ENCODE results near the gene ERI3. TPM values are rescaled to one million over a fixed set of nuclear protein-coding genes. Genes with fewer than 3 reads are reported as not detected.

ERI3 gene
- total and polyA plus RNA-seq, 2 of the 13 experiments (the other 11 are each of a cell fraction or from before 2014, with no cell fraction given), result 35.6 to 35.9 TPM

DNA sequence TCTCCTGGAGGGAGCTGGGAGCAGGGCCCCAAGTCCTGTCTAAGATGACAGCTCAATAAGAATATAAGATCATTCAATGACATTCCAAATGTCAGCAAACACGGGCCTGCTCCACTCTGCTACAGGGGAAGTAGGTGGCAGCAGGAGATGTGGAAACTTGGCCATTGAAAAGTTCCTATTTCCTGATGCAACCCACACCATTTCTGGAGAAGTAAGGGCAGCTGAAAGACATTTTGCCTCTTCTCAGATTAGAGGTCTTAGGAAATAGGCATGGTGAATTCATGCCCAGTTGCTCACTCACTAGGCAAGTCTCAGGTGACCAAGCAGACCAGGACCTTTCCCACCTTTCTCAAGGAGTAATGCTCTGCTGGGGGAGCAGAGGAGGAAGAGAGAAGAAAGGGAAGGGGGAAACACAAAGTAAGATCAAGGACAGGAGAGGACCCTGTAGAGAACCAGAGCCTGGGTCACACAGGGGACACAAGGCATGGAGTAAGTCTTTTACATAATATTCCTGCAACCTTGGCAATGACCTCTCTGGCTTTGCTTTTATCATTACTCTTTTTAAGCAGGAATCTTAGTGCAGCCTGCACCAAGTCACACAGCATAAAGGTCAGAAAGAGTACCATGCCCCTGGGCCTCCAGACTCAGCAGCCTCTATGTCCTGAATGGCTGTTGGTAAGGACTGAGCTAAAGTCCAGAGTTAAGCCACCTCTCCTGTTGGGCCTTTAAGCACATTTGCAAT lies 72.9 kb downstream of the ERI3 start (continued):
- TF ChIP-seq, protein P1, sequence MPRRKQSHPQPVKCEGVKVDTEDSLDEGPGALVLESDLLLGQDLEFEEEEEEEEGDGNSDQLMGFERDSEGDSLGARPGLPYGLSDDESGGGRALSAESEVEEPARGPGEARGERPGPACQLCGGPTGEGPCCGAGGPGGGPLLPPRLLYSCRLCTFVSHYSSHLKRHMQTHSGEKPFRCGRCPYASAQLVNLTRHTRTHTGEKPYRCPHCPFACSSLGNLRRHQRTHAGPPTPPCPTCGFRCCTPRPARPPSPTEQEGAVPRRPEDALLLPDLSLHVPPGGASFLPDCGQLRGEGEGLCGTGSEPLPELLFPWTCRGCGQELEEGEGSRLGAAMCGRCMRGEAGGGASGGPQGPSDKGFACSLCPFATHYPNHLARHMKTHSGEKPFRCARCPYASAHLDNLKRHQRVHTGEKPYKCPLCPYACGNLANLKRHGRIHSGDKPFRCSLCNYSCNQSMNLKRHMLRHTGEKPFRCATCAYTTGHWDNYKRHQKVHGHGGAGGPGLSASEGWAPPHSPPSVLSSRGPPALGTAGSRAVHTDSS (CRISPR knock-in tag; conservative IDR thresholded peaks at IDR 0.05), result no peak
- TF ChIP-seq FOXO1 (CRISPR knock-in tag; IDR thresholded peaks at IDR 0.05) (no peak), ZNF180 (CRISPR knock-in tag; IDR thresholded peaks at IDR 0.05; ENCODE audit: borderline replicate concordance, low read depth) (no peak), MXI1 (IDR thresholded peaks at IDR 0.05; ENCODE audit: borderline replicate concordance, low read depth, low read length) (peak; percentile 19; the same call in 1 of the 3 replicates), HDAC1 (CRISPR knock-in tag; IDR thresholded peaks at IDR 0.05) (peak; percentile 38; the same call in 1 of the 2 replicates), PCBP1 (IDR thresholded peaks at IDR 0.05; ENCODE audit: borderline replicate concordance, low read depth, low read length) (no peak), ZNF34 (CRISPR knock-in tag; IDR thresholded peaks at IDR 0.05; ENCODE audit: borderline replicate concordance) (no peak), IKZF4 (CRISPR knock-in tag; IDR thresholded peaks at IDR 0.05; ENCODE audit: borderline replicate concordance, low read depth, not compliant biosample characterization) (no peak), NR2F6 (IDR thresholded peaks at IDR 0.05) (peak; percentile 59; the same call in 1 of the 2 replicates), NR2F6 (CRISPR knock-in tag; IDR thresholded peaks at IDR 0.05) (peak; percentile 46; the same call in 1 of the 2 replicates), IRF2 (CRISPR knock-in tag; IDR thresholded peaks at IDR 0.05) (no peak), ATF1 (CRISPR knock-in tag; IDR thresholded peaks at IDR 0.05) (no peak), MYC (CRISPR knock-in tag; IDR thresholded peaks at IDR 0.05; ENCODE audit: borderline replicate concordance) (no peak), ZNF790 (CRISPR knock-in tag; IDR thresholded peaks at IDR 0.05; ENCODE audit: borderline replicate concordance) (no peak), SOX13 (IDR thresholded peaks at IDR 0.05) (no peak), SOX13 (CRISPR knock-in tag; conservative IDR thresholded peaks at IDR 0.05 in 1 of 2, IDR thresholded peaks at IDR 0.05 in 1 of 2) (peak in 1 of 2 experiments; percentile 35; a peak in 1 of 4 replicates), NCOR1 (IDR thresholded peaks at IDR 0.05; ENCODE audit: borderline replicate concordance, low read length) (peak; percentile 85; the same call in 1 of the 2 replicates), MBD4 (IDR thresholded peaks at IDR 0.05; ENCODE audit: borderline replicate concordance, low read length) (no peak), FOXM1 (CRISPR knock-in tag; IDR thresholded peaks at IDR 0.05) (no peak), FLYWCH1 (CRISPR knock-in tag; IDR thresholded peaks at IDR 0.05) (no peak), HOXA3 (CRISPR knock-in tag; IDR thresholded peaks at IDR 0.05) (0 out of 2 replicates have a peak, but pooled peaks have one; percentile 10)
- TF ChIP-seq, protein P2, sequence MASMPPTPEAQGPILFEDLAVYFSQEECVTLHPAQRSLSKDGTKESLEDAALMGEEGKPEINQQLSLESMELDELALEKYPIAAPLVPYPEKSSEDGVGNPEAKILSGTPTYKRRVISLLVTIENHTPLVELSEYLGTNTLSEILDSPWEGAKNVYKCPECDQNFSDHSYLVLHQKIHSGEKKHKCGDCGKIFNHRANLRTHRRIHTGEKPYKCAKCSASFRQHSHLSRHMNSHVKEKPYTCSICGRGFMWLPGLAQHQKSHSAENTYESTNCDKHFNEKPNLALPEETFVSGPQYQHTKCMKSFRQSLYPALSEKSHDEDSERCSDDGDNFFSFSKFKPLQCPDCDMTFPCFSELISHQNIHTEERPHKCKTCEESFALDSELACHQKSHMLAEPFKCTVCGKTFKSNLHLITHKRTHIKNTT (CRISPR knock-in tag; IDR thresholded peaks at IDR 0.05), result no peak
- TF ChIP-seq, protein P3, sequence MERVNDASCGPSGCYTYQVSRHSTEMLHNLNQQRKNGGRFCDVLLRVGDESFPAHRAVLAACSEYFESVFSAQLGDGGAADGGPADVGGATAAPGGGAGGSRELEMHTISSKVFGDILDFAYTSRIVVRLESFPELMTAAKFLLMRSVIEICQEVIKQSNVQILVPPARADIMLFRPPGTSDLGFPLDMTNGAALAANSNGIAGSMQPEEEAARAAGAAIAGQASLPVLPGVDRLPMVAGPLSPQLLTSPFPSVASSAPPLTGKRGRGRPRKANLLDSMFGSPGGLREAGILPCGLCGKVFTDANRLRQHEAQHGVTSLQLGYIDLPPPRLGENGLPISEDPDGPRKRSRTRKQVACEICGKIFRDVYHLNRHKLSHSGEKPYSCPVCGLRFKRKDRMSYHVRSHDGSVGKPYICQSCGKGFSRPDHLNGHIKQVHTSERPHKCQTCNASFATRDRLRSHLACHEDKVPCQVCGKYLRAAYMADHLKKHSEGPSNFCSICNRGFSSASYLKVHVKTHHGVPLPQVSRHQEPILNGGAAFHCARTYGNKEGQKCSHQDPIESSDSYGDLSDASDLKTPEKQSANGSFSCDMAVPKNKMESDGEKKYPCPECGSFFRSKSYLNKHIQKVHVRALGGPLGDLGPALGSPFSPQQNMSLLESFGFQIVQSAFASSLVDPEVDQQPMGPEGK (CRISPR knock-in tag; IDR thresholded peaks at IDR 0.05), result peak; percentile 37
- TF ChIP-seq, protein P4, sequence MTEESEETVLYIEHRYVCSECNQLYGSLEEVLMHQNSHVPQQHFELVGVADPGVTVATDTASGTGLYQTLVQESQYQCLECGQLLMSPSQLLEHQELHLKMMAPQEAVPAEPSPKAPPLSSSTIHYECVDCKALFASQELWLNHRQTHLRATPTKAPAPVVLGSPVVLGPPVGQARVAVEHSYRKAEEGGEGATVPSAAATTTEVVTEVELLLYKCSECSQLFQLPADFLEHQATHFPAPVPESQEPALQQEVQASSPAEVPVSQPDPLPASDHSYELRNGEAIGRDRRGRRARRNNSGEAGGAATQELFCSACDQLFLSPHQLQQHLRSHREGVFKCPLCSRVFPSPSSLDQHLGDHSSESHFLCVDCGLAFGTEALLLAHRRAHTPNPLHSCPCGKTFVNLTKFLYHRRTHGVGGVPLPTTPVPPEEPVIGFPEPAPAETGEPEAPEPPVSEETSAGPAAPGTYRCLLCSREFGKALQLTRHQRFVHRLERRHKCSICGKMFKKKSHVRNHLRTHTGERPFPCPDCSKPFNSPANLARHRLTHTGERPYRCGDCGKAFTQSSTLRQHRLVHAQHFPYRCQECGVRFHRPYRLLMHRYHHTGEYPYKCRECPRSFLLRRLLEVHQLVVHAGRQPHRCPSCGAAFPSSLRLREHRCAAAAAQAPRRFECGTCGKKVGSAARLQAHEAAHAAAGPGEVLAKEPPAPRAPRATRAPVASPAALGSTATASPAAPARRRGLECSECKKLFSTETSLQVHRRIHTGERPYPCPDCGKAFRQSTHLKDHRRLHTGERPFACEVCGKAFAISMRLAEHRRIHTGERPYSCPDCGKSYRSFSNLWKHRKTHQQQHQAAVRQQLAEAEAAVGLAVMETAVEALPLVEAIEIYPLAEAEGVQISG (CRISPR knock-in tag; IDR thresholded peaks at IDR 0.05), result no peak
